Stomach (tissue), 9 donors: ENCODE data around the gene MCM7. TPM values are rescaled to one million over a fixed set of nuclear protein-coding genes. Genes with fewer than 3 reads are reported as not detected.

ENCODE experiments used
- DNase-seq, 2 donors: peaks; one replicate each; pipeline versions ENCODE4 v3.0.0 to v3.0.0-alpha.2; 2013 to 2019
- H3K27ac ChIP-seq, 5 donors: fragments of 200-600 bp in 4 of 5; sonication (generic) in 4 of 5; one replicate each; pipeline ENCODE4 v1.5.1; 2013 to 2019; ENCODE audit warnings: mild to moderate bottlenecking in 1 of 5, moderate library complexity in 1 of 5
- H3K27me3 ChIP-seq, 3 donors: fragments of 200-600 bp; sonication (generic); one replicate each; pipeline ENCODE4 v1.5.1; 2017 to 2019; ENCODE audit warnings: mixed run types in 1 of 3
- H3K36me3 ChIP-seq, 4 donors: fragments of 200-600 bp; sonication (generic); 1 replicate in 3 of 4; 2 replicates in 1 of 4; pipeline ENCODE4 v1.5.1; 2016 to 2019
- H3K4me1 ChIP-seq, 4 donors: fragments of 200-600 bp; sonication (generic); one replicate each; pipeline ENCODE4 v1.5.1; 2016 to 2019
- H3K4me3 ChIP-seq, 4 donors: fragments of 200-600 bp; sonication (generic) in 3 of 4; one replicate each; pipeline ENCODE4 v1.5.1; 2016 to 2019; ENCODE audit warnings: mild to moderate bottlenecking in 1 of 4
- H3K9me3 ChIP-seq, 4 donors: fragments of 200-600 bp; sonication (generic); one replicate each; pipeline ENCODE4 v1.5.1; 2016 to 2019
- EP300 ChIP-seq: sonication (generic); formaldehyde crosslinking; IDR thresholded peaks from one replicate; pipeline ENCODE4 v1.6.1; 2017; ENCODE audit warnings: antibody characterized with exemption
- POLR2A ChIP-seq, 4 donors: fragments of 450-650 bp; IDR thresholded peaks; one replicate each; pipeline ENCODE4 v1.6.1; 2016; ENCODE audit warnings: antibody characterized with exemption in 4 of 4, control low read depth in 2 of 4, mild to moderate bottlenecking in 1 of 4, moderate library complexity in 1 of 4
- POLR2AphosphoS5 ChIP-seq, 3 donors: sonication (generic); formaldehyde crosslinking; IDR thresholded peaks; one replicate each; pipeline ENCODE4 v1.6.1; 2016; ENCODE audit warnings: antibody characterized with exemption in 3 of 3
- WGBS, 5 donors: extraction: QIAGEN DNeasy Blood & Tissue Kit in 3 of 5; methylation state at CpG; one replicate each; pipeline versions ENCODE4 v1.1.5 to v1.1.7; 2013 to 2018; 5-methylcytosine and 5-hydroxymethylcytosine counted together
- intact Hi-C: fragments of 100-400 bp; cut with DNase I; formaldehyde crosslinking; loops from one replicate; pipeline ENCODE4 v1.15.1; 2023; ENCODE audit warnings: low total_unique reads
- polyA plus RNA-seq, 3 donors: library from polyadenylated mRNA; stranded (reverse); fragments of 200-250 nt; gene quantifications; one replicate each; pipeline ENCODE4 v1.2.3, GENCODE V29; 2013
- total RNA-seq, 5 donors: library from RNA; depleted of rRNA; stranded (reverse); fragments of >200 nt; gene quantifications; one replicate each; pipeline versions ENCODE4 v1.1.0 to v1.2.3, GENCODE V29; 2014 to 2016
- TF ChIP-seq, protein P1 (sequence below), 7 experiments: fragments of 450-650 bp in 4 of 7; fragments of 200-600 bp in 3 of 7; sonication (generic) in 3 of 7; IDR thresholded peaks; one replicate each; pipeline ENCODE4 v1.5.1; 2016 to 2019; ENCODE audit warnings: antibody characterized with exemption in 7 of 7, control low read depth in 2 of 7, mild to moderate bottlenecking in 1 of 7
- donor health status: healthy with polysubstance abuse.
- donor health status: Bipolar disorder and iron deficiency.
- donor health status: healthy.

The MCM7 gene
- total and polyA plus RNA-seq, 8 donors: 39.6 to 104 (median 50.5) TPM

- TF ChIP-seq POLR2A (IDR thresholded peaks at IDR 0.05) (no peak), EP300 (no peak), POLR2AphosphoS5 (IDR thresholded peaks at IDR 0.05) (no peak)
- TF ChIP-seq, protein P1, sequence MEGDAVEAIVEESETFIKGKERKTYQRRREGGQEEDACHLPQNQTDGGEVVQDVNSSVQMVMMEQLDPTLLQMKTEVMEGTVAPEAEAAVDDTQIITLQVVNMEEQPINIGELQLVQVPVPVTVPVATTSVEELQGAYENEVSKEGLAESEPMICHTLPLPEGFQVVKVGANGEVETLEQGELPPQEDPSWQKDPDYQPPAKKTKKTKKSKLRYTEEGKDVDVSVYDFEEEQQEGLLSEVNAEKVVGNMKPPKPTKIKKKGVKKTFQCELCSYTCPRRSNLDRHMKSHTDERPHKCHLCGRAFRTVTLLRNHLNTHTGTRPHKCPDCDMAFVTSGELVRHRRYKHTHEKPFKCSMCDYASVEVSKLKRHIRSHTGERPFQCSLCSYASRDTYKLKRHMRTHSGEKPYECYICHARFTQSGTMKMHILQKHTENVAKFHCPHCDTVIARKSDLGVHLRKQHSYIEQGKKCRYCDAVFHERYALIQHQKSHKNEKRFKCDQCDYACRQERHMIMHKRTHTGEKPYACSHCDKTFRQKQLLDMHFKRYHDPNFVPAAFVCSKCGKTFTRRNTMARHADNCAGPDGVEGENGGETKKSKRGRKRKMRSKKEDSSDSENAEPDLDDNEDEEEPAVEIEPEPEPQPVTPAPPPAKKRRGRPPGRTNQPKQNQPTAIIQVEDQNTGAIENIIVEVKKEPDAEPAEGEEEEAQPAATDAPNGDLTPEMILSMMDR (IDR thresholded peaks at IDR 0.05): no peak
- Histone ChIP-seq H3K27me3 (no peaks in the 10 kb centered on the region), H3K9me3 (no peaks in the 10 kb centered on the region), H3K36me3 (peaks cover 47 to 68% (median 66%) of the 10 kb centered on the region in 4 donors), H3K4me1 (peaks cover 19 to 38% (median 34%) of the 10 kb centered on the region in 4 donors), H3K4me3 (no peak overlapping the region), H3K27ac (peak overlapping the region in 1 of 5 donors; percentile 96)
- no peak for DNase-seq
- intact Hi-C loops: no loop called here
- WGBS, 5 donors: 81 to 91% (median 88%) methylated on average over 17 of the region's 17 CpGs
Measured at GRCh38 chr7:100102950-100103840, 2.0 kb upstream of the MCM7 start.

GRCh38 chr7:100100420-100101015, 679 bp downstream of the MCM7 start:
- Histone ChIP-seq H3K9me3 (no peaks in the 10 kb centered on the region), H3K4me3 (peak overlapping the region; percentile 87 to 96 (median 90)), H3K27me3 (no peaks in the 10 kb centered on the region), H3K27ac (peak overlapping the region; percentile 92 to 97 (median 96)), H3K4me1 (peaks cover 19 to 42% (median 34%) of the 10 kb centered on the region in 4 donors), H3K36me3 (peaks cover 55 to 68% (median 66%) of the 10 kb centered on the region in 4 donors)
- intact Hi-C loops: no loop called here
- WGBS, 5 donors: 0% methylated on average over 33 to 61 of the region's 61 CpGs
- TF ChIP-seq, protein P1 (IDR thresholded peaks at IDR 0.05): peak in 1 of 7 experiments; percentile 9
- no peak for TF ChIP-seq POLR2A (IDR thresholded peaks at IDR 0.05)
- no peak for TF ChIP-seq EP300
- peak; percentile 68 to 95 (median 84) for TF ChIP-seq POLR2AphosphoS5 (IDR thresholded peaks at IDR 0.05)
- DNase-seq: peak; percentile 95 to 98

DNA sequence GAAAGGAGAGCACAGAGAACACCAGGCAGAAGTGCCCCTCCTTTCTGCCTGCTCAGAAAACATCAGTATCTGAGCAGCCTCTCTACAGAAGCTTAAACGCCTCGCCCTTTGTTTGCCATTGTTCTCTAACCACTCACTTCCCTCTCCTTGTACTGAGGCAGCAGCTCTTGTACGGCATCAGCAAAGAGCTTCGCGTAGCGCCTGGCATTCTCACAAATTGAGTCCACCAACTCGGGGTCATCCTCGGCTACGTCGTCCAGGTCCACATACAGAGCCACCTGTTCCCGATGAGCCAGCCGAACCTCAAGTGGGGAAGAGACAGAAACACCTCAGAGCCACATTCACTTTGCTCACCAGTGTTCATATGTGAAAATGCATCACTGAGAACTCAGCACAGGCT, 1.7 kb downstream of the MCM7 start:
- Histone ChIP-seq H3K9me3 (no peaks in the 10 kb centered on the region), H3K4me3 (peak overlapping the region; percentile 87 to 96 (median 90)), H3K4me1 (peaks cover 19 to 42% (median 38%) of the 10 kb centered on the region in 4 donors), H3K36me3 (peaks cover 57 to 68% (median 66%) of the 10 kb centered on the region in 4 donors), H3K27ac (peak overlapping the region; percentile 5 to 97 (median 92)), H3K27me3 (no peaks in the 10 kb centered on the region)
- WGBS, 5 donors: 29 to 51% (median 41%) methylated on average over 12 of the region's 12 CpGs
- intact Hi-C loops: no loop called here
- TF ChIP-seq, protein P1 (IDR thresholded peaks at IDR 0.05): no peak
- TF ChIP-seq EP300: no peak
- TF ChIP-seq POLR2A (IDR thresholded peaks at IDR 0.05): no peak
- TF ChIP-seq POLR2AphosphoS5 (IDR thresholded peaks at IDR 0.05): no peak
- DNase-seq: peak in 1 of 2 donors; percentile 44

DNA sequence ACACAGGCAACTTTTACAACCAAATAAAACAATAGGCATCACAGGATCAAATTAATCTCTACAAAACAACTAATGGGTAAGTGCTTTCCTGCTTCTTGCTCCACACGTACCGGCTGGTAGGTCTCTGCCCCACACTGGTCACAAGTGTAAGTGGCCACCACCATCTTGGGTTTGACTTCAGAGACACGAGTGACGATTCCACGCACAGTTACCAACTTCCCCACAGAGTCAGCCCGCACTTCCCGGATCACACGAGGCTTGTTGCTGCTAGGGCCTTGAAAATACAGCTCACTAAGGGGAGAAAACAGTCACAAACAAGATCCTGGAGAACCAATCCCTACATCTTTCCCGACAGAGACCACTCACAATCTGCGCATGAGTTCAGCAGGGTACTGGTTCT, 2.3 kb downstream of the MCM7 start:
- Histone ChIP-seq H3K9me3 (no peaks in the 10 kb centered on the region), H3K36me3 (peaks cover 58 to 68% (median 66%) of the 10 kb centered on the region in 4 donors), H3K27me3 (no peaks in the 10 kb centered on the region), H3K27ac (peak overlapping the region in 2 of 5 donors; percentile 5 to 97), H3K4me3 (peak overlapping the region in 2 of 4 donors; percentile 91 to 96), H3K4me1 (peaks cover 19 to 47% (median 42%) of the 10 kb centered on the region in 4 donors)
- DNase-seq: no peak
- intact Hi-C loops: no loop called here
- TF ChIP-seq POLR2A (IDR thresholded peaks at IDR 0.05) (no peak), EP300 (no peak), POLR2AphosphoS5 (IDR thresholded peaks at IDR 0.05) (no peak)
- TF ChIP-seq, protein P1 (IDR thresholded peaks at IDR 0.05): no peak
- WGBS, 5 donors: 79 to 86% (median 80%) methylated on average over 10 of the region's 10 CpGs
